Lower leg skin (tissue), 4 donors: ENCODE data around the gene FRS3. TPM values are rescaled to one million over a fixed set of nuclear protein-coding genes. Genes with fewer than 3 reads are reported as not detected.
A peak's percentile ranks its signal among the peaks of the same experiment; 100 is the strongest.

ENCODE experiments used
- DNase-seq, 2 donors: peaks; one replicate each; pipeline ENCODE4 v3.0.0-alpha.2; 2019; ENCODE audit warnings: low spot score in 2 of 2
- H3K4me3 ChIP-seq: fragments of 200-600 bp; sonication (generic); 2 replicates; pipeline ENCODE4 v1.5.1; 2017; ENCODE audit warnings: mild to moderate bottlenecking, low read depth; ENCODE audit not compliant: poor library complexity, severe bottlenecking
- POLR2A ChIP-seq, 2 donors: fragments of 450-650 bp; IDR thresholded peaks; one replicate each; pipeline ENCODE4 v1.6.1; 2016 to 2017; ENCODE audit warnings: antibody characterized with exemption in 2 of 2, mild to moderate bottlenecking in 1 of 2, moderate library complexity in 1 of 2
- WGBS, 2 donors: methylation state at CpG; one replicate each; pipeline ENCODE4 v1.1.5; 2018; 5-methylcytosine and 5-hydroxymethylcytosine counted together
- intact Hi-C: fragments of 100-400 bp; cut with DNase I; formaldehyde crosslinking; loops from one replicate; pipeline ENCODE4 v1.15.0; 2023; ENCODE audit warnings: low total_unique reads
- total RNA-seq, 4 donors: library from RNA; depleted of rRNA; stranded (reverse); fragments of >200 nt; gene quantifications; one replicate each; pipeline ENCODE4 v1.1.0, GENCODE V29; 2016
- TF ChIP-seq, protein P1 (sequence below), 3 donors: fragments of 450-650 bp; IDR thresholded peaks; one replicate each; pipeline ENCODE4 v1.5.1; 2016; ENCODE audit warnings: antibody characterized with exemption in 3 of 3, mild to moderate bottlenecking in 3 of 3, moderate library complexity in 2 of 3

Gene FRS3
- total RNA-seq, 4 donors from 2014 or later: 0.79 to 4.2 (median 2.4) TPM

GRCh38 chr6:41724228-41724580, 55.5 kb downstream of the FRS3 start:
- 70 to 73% methylated on average over 7 of the region's 7 CpGs for WGBS, 2 donors

DNA sequence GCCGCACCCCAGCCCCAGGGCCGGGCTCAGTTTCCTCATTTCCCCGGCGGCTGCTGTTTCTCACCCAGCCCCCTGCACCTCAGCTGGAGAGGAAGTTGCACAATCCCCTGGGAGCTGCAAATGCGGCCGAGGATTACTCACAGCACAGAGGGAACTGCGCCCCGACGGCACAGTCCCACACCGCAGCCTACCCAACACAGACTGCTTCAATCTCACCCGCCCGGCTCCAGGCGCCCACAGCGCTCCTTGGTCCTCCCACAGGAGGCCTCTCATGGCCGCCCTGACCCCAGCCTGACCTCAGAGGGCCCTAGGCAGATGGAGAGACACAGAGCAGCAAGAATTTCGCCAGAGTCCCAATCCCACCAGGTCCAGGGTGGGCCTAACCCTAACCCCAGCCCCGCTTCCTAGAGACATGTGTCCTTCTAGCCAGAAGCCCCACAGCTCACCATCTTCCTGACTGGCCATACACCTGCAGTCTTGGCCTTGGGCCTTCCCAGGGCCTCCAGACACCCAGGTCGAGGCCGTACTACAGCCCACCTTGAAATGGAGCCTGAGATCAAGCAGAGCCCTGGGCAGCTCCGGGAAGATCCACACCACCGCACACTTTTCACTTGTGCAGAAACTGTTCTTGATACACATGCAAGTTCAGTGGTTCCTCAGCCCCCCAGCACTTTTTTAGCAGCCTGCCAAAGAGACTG, 56.0 kb downstream of the FRS3 start:
- H3K4me3 ChIP-seq: no peak overlapping the region
- peak; percentile 78 to 96 for DNase-seq
- intact Hi-C loops: no loop called here
- WGBS, 2 donors: 43 to 54% methylated on average over 15 to 18 of the region's 21 CpGs
- no peak for TF ChIP-seq POLR2A (IDR thresholded peaks at IDR 0.05)
- TF ChIP-seq, protein P1, sequence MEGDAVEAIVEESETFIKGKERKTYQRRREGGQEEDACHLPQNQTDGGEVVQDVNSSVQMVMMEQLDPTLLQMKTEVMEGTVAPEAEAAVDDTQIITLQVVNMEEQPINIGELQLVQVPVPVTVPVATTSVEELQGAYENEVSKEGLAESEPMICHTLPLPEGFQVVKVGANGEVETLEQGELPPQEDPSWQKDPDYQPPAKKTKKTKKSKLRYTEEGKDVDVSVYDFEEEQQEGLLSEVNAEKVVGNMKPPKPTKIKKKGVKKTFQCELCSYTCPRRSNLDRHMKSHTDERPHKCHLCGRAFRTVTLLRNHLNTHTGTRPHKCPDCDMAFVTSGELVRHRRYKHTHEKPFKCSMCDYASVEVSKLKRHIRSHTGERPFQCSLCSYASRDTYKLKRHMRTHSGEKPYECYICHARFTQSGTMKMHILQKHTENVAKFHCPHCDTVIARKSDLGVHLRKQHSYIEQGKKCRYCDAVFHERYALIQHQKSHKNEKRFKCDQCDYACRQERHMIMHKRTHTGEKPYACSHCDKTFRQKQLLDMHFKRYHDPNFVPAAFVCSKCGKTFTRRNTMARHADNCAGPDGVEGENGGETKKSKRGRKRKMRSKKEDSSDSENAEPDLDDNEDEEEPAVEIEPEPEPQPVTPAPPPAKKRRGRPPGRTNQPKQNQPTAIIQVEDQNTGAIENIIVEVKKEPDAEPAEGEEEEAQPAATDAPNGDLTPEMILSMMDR (IDR thresholded peaks at IDR 0.05): no peak

More at GRCh38 chr6:41724228-41724580, 55.5 kb downstream of the FRS3 start:
- DNase-seq: no peak
- intact Hi-C loops: no loop called here
- no peak for TF ChIP-seq POLR2A (IDR thresholded peaks at IDR 0.05)
- TF ChIP-seq, protein P1 (IDR thresholded peaks at IDR 0.05): no peak
- H3K4me3 ChIP-seq: no peak overlapping the region

GRCh38 chr6:41722969-41723529, 56.7 kb downstream of the FRS3 start:
- DNase-seq: no peak
- WGBS, 2 donors: 50 to 56% methylated on average over 6 to 8 of the region's 8 CpGs
- intact Hi-C loops: no loop called here
- TF ChIP-seq POLR2A (IDR thresholded peaks at IDR 0.05): no peak
- TF ChIP-seq, protein P1 (IDR thresholded peaks at IDR 0.05): no peak
- no peak overlapping the region for H3K4me3 ChIP-seq

- 92 to 97% methylated on average over 3 of the region's 3 CpGs for WGBS, 2 donors
- no peak for TF ChIP-seq POLR2A (IDR thresholded peaks at IDR 0.05)
- TF ChIP-seq, protein P1 (IDR thresholded peaks at IDR 0.05): no peak
- H3K4me3 ChIP-seq: no peak overlapping the region
- DNase-seq: no peak
- intact Hi-C loops: no loop called here
Measured at GRCh38 chr6:41721414-41721813, 58.3 kb downstream of the FRS3 start.

- no peak for DNase-seq
- no peak overlapping the region for H3K4me3 ChIP-seq
- intact Hi-C loops: no loop called here
- no peak for TF ChIP-seq POLR2A (IDR thresholded peaks at IDR 0.05)
- TF ChIP-seq, protein P1 (IDR thresholded peaks at IDR 0.05): no peak
- 89 to 96% methylated on average over 2 of the region's 2 CpGs for WGBS, 2 donors
Measured at GRCh38 chr6:41720783-41721182, 58.9 kb downstream of the FRS3 start.
